ENCODE measurements around the gene PIGZ.

PIGZ gene, protein sequence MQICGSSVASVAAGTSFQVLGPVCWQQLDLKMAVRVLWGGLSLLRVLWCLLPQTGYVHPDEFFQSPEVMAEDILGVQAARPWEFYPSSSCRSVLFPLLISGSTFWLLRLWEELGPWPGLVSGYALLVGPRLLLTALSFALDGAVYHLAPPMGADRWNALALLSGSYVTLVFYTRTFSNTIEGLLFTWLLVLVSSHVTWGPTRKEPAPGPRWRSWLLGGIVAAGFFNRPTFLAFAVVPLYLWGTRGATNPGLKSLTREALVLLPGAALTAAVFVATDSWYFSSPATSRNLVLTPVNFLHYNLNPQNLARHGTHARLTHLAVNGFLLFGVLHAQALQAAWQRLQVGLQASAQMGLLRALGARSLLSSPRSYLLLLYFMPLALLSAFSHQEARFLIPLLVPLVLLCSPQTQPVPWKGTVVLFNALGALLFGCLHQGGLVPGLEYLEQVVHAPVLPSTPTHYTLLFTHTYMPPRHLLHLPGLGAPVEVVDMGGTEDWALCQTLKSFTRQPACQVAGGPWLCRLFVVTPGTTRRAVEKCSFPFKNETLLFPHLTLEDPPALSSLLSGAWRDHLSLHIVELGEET

DNA sequence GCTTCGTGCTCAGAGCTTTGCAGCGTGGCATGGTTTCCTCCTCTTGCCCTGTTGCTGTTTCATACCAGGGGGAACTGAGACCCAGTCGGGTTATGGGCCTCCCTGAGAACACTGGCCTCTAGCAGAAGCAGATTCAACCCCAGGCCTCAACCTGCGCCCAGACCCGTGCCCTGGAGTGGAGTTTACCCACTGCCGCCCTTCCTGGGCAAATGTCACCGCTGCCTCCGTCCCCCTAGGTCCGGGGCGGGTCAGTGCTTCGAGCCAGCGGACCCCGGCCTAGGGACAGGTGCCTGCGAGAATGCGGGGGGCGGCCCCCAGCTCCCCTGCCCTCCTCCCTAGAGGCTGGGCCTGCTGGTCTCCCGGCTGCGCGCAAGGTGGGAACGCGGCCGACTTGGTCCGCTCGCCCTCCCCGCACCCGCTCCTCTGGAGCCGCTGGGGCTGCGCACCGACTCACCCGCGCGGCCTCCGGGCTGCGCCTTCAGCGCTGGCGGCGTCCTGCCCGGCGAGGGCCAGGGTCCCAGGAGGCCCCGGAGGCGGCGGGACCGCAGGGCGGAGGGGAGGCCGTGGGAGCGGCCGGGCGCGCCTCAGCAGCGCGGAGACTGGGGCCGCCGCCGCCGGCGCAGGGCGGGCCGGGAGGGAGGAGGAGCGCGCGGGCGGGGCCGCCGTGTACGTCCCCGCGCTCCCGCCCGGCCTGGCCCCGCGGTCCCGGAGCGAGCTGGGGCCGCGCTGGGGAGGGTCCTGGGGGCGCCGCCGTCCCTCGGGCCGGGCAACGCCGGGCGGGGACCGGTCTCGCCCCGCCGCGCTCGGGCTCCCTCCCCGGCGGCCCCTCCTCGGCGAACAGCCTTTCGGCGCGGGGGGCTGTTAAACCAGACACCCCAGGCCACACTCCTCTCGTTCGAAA is at the start of gene PIGZ:
TSS of gene PIGZ (minus strand) at position 601 of the 901 bp plus-strand sequence. CDS start 16,802 bp downstream, outside the sequence.
- no peak for DNase-seq

DNA sequence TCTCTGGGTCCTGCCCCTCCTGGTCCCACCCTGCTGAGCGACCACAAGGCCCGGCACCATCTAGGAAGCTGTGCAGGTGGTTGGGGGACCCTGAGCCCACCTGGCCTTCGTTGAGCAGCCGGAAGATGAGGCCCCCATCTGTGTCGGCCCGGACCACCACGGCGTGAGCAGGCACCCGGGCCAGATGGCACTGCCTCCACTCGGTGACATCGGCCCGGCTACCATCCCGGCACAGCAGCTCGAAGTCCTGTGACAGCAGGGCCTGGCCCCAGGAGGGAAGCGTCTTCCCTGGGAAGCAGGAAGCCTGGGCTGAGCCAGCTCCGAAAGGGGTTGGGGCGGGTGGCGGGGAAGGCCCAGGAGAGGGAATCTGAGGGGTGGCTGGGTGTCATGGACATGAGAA is 48.4 kb upstream of the PIGZ start:
- no peak for DNase-seq

DNA sequence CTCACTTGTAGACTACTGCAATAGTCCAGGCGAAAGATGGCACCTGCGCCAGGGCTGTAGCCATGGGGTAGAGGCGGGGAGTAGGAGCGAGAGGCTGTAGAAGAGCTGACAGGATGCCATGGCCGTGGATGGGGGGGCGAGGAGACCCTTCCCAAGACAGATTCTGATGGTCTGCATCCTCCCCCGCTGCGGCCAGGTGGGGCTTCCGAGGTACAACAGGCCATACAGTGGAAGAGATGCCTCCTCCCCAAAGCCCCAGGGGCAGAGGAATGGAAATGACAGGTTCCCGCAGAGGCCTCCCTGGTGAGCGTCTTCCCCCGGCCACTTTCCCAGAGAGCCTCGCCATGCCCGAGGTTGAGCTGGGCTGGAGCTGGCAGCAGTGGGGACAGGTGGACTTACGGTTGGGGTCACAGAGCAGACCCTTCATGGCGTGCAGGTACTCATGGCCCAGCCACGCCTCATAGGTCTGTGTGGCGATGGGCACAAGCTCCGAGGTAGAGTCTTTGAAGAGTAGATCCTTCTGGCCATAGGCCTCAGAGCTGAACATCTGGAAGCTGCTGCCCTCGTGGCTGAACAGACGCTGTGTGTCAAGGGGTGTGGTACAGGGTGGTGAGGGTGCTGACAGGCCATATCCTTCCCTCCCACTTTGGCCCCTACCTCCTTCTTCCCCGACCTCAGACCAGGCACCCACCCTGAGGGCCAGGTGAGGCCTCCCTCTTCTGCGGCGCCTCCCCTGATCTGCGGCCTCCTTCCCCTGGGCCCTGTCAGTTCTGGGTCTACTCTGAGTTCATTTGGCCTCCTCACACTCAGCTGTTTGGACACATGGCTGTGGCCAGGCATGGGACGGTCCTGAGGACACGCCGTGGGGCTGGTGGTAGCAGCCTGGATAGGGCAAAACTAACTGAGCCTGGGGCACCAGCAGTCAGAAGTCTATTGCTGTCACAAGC is 47.4 kb upstream of the PIGZ start:
- no peak for DNase-seq

DNA sequence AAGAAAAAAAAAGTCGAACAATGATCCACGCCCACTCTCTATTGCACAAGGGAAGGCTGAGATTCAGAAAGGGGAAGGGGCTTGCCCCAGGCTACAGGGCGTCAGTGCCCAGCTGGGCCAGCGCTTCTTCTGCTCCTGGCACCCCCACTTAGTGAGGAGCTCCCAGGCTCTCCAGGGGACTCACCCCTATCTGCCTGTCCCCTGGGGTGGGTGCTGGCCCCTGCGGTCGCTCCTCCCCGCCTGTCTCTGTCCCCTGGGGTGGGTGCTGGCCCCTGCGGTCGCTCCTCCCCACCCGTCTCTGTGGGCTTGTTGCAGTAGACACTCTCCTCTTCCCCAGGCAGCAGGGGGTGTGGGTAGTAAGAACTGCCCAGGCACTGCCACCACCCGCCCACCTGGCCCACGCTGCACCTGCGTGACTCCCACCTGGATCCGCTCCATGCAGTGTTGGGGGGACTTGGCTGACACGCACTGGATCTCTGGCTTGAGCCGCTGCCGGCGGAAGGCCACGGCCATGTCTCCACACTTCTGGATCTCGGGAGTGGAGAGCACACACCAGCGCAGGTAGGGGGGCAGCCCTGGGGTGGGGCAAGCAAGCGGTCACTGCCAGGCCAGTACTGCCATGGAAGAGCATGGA is 46.4 kb upstream of the PIGZ start:
- DNase-seq: no peak

DNA sequence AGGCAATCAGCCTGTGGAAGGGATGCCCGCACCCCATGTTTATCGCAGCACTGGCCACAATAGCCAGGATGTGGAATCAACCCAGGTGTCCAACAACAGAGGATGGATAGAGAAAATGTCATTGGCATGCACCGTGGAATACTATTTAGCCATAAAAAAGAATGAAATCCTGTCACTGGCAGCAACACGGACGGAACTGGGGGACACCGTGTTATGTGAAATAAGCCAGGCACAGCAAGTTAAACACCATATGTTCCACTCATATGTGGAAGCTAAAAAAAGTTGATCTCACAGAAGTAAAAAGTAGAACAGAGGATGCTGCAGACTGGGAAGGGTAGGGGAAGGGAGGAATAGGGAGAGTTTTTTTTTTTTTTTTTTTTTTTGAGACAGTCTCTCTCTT is 45.4 kb upstream of the PIGZ start:
- no peak for DNase-seq

DNA sequence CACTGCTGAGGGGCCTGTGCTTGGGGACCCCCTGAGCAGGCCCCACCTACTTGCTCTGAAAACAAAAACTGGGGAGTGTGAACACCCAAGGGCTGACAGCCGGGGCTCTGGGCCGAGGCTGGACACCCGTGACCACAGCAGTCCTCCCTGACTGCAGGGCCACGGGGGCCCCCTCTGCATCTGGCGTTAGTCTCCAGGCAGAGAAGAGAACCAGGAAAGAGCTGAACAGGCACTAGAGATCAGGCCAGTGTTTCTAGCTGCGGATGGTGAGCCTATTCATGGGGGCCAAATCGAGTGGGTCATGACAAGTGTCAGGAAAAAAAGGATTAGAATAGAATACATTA is 43.9 kb upstream of the PIGZ start:
- no peak for DNase-seq

DNA sequence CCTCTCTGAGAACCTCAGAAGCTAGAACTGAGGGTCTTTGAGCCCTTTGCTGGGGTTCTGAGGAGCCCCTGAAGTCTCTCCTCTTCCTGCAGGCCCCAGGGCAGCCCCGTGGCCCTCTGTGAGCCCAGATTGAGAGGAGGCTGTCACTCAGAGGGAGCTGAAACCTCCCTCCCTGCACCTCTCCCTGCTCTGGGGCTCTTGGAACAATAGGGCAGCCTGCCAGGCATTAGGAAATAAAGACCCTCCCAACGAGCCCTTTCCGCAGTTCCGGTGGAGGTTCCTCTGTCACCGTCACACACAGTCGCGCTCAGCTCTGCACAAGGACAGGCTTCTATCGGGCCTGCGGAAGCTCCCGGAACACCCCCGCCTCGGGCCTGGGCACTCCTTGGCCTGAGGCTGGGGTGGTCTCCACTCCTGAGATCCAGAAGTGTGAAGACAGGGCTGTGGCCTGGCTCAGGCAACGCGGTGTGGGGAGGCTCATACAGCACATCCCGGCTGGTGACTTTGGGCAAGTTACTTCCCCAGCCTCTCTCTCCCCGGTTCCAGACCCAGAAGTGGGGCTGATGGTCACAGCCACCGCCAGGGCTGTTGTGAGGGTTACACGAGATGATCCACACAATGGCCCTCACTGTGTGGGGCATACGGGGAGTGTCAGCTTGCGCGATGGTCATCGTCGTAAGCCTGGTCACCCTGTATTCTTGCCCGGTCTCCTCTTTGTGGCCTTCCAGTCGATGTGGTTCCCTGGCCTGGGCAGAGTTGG is 43.3 kb upstream of the PIGZ start:
- DNase-seq: no peak

DNA sequence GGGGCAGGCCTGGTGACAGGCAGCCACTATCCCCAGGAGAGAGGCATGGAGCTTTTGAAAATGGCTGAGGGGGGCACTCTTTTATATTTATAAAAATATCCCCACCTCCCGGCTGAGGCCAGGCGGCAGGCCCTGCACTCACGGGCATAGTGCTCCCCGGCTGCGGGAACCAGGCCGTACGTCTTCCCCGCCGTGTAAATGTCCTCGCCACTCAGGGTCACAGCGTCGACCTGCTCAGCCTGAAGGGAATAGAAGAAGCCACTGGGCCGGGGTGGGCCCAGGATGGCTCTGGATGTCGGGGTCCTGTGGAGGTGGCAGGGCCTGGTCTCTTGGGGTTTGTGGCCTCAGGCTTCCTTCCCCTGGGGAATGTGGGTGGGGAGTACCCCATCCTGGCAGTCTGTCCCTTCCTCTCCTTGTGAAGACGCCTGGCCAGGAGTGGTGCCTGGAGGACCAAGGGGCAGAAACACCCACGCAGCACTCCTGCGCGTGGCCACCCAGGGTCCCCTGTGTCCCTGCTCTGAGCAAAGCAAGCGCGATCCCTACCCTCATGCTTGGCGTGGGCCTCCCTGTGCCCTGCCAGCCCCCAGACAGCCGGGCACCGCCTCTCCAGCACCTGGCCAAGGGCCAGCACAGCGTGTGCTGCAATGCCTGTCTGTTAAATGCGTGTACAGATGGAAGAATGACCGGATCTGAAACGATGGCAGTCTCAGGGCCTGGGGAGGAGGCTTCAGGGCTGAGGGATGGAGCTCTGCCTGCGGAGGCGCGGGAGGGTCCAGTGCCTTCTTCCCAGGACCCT is 42.1 kb upstream of the PIGZ start:
- no peak for DNase-seq

DNA sequence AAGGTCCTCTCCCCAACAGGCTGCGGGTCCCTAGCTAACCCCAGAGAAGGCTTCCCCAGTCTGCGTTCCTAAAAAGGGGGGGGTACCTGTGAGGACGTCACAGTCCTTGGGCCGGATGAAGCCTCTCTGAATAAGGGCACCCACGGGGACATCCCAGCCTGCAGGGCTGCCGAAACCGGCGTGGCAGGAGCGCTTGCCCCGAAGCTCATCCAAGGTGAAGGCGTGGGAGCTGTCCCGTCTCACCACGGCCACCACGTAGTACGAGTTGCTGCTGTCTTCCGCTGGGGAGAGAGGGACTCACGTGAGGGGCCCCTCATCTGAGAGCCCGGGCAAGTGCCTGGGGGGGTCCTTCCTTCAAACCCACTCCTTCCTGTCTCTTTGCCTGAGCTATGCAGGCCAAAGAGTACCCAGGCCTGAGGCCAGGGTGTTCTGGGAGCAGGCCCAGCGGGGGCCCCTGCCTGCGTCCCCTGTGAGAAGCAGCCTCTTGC is 40.9 kb upstream of the PIGZ start:
- no peak for DNase-seq

DNA sequence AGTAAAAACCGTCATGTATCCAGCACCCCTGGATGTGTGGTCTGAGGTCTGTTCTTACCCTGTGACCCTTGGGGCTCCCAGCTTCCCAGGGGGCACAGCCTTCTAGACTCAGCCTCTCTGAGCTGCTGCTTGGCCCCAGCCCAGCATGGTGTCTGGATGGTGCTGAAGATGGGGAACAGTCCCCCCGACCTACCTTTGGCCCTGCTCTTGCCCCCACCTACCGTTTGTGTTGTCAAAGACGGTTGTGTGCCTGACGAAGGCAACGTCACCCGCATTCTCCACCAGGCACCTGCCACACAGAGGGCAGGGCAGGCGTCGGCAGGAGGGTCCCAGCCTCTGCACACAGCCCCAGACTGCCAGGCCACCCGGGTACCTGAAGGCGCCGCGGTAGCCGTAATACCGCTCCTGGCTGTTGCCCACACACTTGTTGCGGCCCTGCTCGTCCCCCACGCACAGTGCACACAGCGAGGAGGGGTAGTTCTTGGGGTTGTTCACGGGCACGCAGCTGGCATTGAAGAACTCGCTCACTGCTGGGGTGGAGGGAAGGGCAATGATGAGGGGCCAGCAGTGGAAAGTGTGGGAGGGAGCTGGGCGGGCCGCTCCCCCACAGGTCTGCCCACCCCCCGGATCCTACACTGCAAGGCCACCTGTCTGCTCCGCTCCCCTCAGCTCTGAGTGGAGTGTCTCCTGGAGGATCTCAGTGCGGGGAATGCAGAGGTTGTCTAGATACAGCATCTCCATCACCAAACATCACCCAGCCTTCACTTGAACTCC is 40.0 kb upstream of the PIGZ start:
- DNase-seq: no peak

DNA sequence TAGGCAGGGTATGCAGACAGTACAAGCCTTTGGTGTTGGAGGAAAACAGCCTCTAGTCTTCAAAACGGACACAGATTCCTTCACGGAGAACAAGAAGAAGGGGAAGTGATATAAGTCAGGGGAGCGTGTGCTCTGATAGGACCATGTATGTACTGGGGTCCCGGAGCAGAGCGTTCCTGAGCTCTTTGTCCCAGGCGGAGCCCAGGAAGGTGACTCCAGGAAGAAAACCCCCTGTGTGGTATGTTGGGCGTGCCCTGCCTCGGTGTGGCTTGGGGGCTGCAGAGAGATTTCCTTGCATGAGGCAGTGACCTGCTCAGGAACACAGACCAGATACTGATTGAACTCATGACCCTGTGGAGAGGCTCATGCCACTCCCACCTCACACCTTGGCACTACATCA is 39.3 kb upstream of the PIGZ start:
- DNase-seq: no peak

DNA sequence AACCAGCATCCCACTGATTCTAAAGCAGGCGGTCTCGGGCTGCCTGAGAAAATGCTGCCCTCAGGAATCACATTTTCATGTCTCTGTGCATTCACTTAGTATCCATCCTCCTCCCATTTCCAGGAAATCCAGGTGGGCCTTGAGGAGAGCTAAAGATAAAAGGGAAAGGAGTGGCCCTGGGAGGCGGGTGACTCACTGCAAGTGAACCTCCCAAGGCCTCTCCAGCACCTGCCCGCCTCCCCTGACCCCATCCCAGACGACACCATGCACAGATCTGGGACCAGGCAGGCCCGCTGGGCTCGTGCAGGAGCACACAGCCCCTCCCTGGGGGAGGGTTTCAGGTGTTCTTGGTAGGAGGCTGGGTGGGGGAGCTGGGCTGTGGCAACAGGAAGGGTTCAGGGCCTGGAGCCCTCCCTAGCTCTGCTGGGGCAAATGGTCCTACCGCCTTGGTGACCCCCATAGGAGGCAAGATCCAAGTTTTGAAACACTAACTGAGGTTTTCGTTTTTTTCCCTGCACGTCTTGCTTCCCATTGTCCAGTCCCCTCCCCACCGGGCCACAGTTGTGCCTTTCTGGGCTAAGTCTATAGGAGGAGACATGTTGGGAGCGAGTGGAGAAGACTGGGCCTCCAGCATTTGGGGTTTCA is 38.8 kb upstream of the PIGZ start:
- no peak for DNase-seq

DNA sequence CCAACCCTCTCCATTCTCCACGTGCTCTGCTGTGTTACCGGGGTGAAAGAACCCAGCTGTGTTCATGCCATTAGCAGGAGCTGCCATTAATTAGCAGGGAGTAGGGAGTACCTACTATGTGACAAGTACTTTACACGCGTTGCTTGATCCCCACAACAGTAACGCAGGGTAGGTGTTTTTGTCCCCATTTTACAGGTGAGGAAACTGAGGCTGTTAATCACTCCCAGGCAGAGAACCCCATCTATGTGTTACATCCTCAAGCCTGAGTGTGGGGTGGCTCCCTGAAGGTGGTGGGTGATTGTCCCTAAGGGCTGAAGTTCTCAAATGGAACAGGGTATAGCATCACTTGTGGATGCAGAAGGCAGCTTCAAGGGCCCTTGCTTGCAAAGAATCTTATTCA is 38.2 kb upstream of the PIGZ start:
- DNase-seq: no peak

DNA sequence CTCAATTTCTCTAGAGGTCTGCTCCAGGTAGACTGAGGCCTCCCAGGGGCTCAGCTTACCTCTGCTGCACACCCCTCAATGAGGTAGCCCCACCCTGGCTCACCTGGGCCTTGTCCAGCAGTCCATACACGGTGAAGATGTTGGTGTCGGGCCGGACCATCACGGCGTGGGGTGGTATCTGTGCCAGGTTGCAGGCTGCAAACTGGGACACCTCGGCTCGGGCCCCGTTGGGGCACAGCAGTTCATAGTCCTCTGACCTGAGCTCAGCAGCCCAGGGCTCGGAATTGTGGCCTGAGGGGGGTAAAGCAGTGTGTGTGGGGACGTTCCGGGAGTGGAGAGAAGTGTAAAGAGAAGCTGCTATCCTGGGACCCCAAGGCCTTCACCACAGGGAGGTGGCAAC is 37.8 kb upstream of the PIGZ start:
- DNase-seq: no peak

DNA sequence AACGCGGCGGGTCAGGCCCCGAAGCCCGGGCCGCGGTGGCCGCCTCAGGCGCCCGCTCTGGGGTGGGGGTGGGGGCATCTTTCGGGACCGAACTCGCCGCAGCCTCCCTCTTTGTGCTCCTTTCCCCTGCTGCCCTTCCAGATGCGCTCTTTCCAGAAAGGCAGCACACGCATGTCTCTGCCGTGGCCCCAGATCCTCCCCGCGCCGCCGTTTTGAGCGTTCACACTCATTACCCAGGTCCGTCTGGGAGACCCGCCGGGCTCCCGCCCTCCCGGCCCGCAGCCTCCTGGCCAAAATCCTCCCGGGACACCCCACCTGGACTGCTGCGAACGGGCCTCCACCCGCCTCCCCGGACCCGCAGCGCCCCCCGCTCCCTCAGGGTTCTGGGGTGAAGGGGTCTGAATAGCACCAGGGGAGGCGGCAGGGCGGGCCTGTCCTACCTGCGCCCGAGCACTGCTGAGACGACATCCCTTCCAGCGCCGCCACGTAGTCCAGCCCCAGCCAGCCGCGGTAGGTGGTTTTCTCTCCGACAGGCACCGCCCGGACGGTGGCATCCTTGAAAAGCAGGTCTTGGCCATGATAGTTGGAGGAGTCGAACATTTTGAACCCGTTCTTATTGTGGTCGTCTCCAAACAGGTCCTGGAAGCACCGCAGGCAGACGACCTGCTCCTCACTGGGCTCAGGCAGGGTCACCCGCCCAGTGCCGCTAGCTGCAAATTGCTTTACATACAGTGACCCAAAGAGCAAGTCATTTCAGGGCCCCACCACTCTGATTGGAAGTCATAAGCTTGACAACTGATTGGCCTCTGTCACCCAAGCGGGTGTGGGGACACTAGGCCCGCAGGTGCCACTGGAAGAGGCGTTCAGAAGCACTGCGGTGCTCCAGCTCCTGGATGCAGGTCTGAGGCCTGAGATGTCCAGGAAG is 35.1 kb upstream of the PIGZ start:
- peak; percentile 2 for DNase-seq

DNA sequence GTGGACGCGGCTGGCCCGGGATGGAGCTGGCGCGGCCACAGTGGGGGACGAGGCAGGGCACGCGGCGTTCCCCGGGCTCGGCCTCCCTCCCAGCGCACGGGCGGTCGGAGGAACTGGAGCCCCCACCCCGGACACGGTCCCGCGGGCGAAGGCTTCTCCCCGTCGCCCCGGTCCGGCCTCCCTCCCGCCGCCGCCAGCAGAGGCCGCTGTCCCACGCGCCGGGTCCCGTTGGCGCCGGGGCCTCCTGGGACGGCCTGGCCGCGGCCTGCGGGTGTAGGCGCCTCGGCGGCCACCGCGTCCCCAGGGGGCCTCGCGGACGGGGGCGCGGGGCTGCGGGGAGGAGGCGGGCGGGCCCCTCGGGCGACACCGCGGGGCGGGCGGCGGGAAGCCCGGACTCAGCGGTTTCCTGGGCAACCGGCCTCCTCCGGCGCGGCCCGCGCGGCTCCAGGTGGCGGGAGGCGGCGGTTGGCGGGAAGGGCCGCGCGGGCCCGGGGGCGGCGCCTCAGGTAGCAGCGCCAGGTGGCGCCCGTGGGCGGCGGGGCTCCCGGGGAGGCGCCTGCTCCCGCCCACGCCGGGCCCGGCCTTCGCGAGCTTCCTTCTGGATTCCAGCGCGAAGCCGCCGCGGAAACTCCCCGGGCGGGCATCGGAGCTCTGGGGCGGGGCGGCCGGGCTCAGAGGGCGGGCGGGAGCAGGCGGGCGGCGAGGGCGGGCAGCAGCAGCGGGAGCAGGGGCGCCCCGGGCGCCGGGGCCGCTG is 34.2 kb upstream of the PIGZ start:
- peak; percentile 35 for DNase-seq
